Nucleus accumbens (tissue), 56 donors: ENCODE results near the gene WNK2.

Source experiments
- DNase-seq, 56 donors: peaks; one replicate each; lab custom pipeline; 2025; lab: John Stamatoyannopoulos, UW

The WNK2 gene

DNA sequence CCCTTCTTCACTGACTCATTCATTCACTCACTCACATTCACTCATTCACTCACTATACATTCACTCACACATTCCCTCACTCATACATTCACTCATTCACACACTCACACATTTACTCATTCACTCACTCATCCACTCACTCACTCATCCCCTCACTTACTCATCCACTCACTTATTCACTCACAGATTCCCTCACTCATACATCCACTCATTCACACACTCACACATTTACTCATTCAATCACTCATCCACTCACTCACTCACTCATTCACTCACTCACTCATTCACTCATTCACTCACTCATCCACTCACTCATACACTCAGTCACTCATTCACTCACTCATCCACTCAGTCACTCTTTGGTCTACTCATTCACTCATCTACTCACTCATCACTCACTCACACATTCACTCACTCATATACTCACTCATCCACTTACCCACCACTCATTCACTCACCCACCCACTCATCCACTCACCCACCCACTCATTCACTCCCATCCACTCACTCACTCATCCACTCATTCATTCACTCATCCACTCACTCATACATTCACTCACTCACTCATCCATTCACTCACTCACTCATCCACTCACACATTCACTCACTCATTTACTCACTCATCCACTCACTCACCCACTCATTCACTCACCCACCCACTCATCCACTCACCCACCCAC is 27.2 kb downstream of the WNK2 start:
- no peak for DNase-seq

- no peak for DNase-seq
These were observed 27.7 kb downstream of the WNK2 start for GRCh38 chr9:93211654-93212001.

DNA sequence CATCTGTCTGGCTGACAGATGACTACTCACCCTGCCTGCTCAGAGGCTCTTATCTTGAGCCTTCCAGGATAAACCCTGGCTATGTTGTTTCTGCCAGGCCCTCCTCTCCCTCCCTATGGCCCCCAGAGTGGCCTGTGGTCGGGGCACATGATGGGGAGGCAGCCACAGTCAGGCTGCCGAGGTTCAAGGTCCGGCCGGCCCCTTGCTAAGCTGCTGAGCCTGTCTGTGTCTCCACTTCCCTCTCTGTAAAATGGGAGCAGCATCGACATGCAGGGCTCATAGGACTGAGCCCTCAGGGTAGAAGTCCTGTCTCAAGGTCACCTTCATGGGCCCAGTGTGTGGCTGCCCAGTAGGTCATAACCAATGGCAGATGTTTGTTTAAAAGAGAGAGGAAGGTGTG is 28.5 kb downstream of the WNK2 start:
- DNase-seq: no peak

GRCh38 chr9:93216073-93216365 is 32.1 kb downstream of the WNK2 start:
- no peak for DNase-seq

GRCh38 chr9:93217706-93218105 is 33.8 kb downstream of the WNK2 start:
- DNase-seq: no peak

DNA sequence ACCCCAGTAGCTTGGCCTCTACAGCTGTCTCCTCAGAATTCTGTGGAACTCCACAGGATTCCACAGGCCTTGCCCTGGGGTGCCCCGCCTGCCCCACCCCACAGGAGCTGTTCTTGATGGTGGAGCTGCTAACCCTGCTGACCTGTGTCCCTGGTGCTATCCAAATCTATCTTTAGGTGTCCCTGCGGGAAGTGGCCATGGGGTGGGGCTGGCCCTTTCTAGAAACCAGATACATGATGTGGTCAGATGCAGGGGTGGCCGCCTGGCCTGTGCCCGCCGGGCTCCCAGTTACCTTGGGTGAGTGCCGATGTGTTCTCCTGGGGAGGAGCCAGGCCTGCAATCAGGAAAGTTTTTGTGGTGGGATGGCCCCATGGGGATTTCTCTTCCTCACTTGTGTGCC is 34.2 kb downstream of the WNK2 start:
- no peak for DNase-seq

- no peak for DNase-seq
These were observed 34.9 kb downstream of the WNK2 start for GRCh38 chr9:93218671-93219420.

DNA sequence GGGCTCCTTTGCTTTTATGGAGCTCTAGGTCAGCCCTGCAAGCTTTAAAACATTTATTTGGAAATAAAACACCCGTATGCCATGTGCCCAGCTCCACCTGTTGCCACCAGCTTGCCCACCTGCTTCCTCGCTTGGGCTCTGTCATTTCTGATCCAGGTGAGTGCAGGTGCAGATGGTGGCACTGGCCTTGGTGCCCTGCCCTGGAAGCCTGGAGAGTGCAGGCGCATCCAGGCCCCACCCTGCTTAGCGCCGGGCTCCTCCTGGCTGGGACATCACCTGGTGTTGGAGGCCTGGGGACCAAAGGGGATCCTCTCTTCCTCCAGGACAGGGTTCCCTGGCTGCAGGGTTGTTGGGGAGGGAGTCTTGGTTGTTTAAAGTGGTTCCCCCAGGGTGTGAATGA is 35.8 kb downstream of the WNK2 start:
- no peak for DNase-seq

GRCh38 chr9:93220627-93221026 is 36.7 kb downstream of the WNK2 start:
- DNase-seq: no peak

DNA sequence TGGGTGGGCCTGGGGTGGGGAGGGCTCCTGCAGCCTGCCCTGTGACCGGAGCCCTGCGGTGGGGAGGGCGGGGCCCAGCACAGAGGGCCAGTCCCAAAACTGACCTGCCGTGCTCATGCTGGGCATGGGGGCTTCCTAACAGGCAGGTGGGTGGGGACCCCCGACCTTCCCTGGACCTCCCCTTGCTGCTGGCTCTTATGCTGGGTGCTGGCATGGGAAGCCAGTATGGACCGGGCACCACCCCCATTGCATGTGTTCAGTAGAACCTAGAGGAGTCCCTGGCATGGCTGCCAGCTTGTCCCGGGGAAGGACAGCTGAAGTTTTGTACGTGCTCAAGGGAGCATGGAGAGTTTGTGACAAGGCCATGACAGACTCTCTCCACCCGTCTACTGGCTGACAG is 37.1 kb downstream of the WNK2 start:
- DNase-seq: no peak

DNA sequence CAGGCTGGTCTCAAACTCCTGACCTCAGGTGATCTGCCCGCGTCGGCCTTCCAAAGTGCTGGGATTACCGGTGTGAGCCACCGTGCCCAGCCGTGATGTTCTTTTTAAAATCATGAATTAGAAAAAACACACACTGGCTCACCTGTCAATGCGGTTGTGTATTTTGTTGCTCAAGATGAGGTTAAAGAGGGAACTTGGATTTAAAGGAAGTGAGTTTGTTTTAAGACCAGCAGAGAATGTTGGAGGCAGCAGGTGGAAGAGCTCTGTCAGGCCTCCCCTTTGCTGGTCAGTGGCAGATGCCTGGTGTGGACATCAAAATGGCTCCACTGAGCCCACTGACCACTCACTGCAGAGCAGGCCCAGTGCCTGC is 38.9 kb downstream of the WNK2 start:
- no peak for DNase-seq

DNA sequence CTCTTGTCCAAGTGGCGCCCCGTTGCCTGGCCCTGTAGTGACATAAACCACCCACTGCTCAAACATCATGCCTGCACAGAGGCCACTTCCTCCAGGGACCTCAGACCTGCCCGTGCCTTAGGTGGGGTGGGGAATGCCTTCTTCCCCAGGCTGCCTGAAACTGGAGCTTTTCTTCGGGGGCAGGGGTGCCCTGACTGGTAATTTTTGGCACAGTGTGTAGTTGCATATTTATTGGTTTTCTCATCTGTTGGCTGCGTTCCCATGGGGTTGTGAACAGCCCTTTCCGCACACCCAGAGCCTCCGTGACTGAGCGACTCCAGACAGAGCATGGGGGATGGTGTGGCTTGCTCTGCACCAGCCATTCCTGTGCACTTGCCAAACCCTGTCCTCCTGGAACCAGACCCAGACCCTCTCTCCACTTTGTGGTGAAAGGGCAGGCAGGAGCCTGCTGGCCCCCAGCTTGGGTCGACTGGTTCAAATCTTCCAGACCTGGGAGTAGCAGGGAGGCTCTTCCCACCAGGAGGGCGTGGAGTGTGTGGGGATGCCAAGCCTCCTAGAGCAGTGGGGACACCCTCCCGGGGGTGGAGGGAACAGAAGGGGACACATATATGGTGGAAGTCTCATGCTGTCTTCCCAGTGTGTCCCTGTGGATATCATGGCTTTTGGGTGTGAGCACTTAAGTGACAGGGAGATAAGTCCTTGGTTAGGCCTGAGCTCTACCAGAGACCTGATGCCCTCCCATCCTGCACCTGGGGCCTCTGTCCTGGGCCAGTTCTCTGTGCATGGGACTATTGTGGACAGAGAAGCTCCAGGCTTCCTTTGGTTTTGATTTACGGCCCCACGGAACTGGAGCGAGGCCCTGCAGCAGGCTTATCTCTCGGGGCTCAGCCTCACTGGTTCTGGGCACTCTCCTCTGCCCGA is 39.6 kb downstream of the WNK2 start:
- DNase-seq: no peak

- DNase-seq: peak in 1 of 56 donors; percentile 17
These were observed 40.7 kb downstream of the WNK2 start for GRCh38 chr9:93224591-93224990.

- DNase-seq: peak in 4 of 56 donors; percentile 4 to 24 (median 14)
These were observed 41.5 kb downstream of the WNK2 start for GRCh38 chr9:93225417-93225816.

DNA sequence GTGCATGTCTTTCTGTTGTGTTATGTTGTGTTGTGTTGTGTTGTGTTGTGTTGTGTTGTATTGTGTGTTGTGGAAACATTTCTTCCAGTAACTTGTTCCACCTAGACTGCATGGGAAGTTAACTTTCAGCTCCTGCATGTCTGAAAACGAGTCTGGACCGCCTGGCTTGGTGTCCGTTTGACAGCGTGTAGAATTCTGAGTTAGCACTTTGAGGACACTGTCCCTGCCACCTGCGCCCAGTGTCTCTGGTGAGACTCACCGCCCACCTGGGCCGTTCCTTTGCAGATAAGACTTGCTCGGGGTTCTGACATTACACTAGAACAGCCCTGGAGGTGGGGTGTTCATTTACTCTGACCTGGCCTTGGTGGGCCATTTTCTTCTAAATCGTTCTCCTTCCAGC is 42.0 kb downstream of the WNK2 start:
- no peak for DNase-seq

DNA sequence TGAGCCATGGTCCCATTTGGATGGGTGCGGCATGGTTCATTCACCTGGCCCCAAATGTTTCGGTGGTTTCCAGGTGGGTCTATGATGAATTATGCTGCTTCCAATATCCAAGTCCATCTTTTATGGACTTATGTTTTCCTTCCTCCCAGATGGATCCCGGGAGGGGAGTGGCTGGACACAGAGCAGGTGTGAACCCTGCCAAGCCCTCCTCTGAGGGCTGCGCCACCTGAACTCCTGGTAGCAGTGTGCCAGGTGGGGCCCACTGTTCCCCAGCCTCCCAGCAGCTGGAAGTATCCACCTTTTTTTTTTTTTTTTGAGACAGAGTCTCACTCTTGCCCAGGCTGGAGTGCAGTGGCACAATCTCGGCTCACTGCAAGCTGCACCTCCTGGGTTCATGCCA is 42.9 kb downstream of the WNK2 start:
- DNase-seq: no peak

DNA sequence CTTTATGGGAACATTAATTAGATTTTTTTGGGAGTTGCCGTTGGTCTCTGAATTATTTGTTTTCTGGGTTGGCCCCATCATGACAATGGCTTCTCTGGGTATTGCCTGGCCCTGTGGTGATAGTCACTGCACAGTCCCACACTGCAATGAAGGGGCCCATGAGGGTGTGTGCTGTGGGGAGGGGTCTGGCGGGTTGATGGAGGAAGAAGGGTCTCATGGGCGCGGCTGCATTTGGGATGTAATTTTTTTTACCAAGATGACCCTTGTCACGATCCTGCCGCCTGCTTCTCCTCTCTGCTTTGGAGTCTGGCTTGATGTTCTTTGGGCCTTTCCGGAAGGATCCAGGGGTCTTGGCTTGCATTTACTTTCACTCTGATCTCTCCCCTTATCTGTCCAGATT is 44.1 kb downstream of the WNK2 start:
- DNase-seq: no peak

DNA sequence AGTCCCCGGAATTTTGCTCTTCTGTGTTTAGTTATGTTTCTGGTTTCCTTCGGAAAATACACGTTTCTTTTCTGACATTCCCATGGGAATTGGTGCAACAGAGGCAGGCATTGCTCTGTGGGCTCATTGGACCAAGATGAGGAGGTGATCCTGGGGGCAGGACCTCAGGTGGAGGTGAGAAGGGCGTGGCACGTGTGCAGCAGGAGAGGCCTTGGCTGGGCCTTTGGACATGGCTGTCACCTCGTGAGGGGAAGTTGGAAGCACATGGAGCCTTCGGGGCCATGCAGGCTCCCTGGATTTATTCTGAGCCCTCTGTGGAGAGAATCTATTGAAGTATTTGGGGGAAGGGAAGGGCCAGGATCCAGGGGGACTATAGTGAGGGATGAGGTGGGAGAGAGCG is 44.5 kb downstream of the WNK2 start:
- DNase-seq: no peak

DNA sequence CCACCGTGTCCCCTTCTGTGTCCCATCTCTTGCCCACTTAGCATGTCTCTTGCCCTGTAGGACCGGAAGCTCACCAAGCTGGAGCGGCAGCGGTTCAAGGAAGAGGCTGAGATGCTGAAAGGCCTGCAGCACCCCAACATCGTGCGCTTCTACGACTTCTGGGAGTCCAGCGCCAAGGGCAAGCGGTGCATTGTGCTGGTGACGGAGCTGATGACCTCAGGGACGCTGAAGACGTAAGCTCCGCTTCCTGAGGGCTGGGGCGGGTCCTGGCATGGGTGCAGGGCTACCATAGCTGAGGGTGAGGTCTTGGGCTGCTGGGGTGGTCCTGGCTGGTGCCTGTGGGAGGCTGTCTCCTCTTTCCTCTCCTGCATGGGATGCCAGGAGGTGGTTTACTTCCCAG is 45.7 kb downstream of the WNK2 start:
- DNase-seq: no peak

GRCh38 chr9:93230185-93230584 is 46.2 kb downstream of the WNK2 start:
- DNase-seq: no peak

DNA sequence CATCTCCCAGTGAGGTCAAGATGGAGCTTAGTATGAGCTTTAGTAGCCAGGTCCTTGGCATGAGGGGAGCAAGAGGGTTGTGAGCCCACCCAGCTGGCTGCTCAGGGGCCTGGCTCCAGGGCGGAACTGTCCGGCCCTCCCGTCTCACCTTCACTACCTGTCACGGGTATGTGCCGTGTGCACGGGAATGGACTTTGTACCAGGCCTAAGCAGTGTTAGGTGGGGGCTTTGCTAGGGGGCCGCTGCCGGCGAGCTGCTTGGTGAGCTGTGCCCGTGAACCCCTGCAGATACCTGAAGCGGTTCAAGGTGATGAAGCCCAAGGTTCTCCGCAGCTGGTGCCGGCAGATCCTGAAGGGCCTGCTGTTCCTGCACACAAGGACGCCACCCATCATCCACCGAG is 46.7 kb downstream of the WNK2 start:
- no peak for DNase-seq
